NCI-H146 (cell line): ENCODE results near the gene ATG16L2.
"Not testable (repeated sequence)": the region's sequence is repeated elsewhere in the genome, so short reads cannot be mapped to it uniquely, and the experiment has no call there.

Experiments used
- DNase-seq: peaks from one replicate; lab custom pipeline; 2025; lab: John Stamatoyannopoulos, UW

The ATG16L2 gene

DNA sequence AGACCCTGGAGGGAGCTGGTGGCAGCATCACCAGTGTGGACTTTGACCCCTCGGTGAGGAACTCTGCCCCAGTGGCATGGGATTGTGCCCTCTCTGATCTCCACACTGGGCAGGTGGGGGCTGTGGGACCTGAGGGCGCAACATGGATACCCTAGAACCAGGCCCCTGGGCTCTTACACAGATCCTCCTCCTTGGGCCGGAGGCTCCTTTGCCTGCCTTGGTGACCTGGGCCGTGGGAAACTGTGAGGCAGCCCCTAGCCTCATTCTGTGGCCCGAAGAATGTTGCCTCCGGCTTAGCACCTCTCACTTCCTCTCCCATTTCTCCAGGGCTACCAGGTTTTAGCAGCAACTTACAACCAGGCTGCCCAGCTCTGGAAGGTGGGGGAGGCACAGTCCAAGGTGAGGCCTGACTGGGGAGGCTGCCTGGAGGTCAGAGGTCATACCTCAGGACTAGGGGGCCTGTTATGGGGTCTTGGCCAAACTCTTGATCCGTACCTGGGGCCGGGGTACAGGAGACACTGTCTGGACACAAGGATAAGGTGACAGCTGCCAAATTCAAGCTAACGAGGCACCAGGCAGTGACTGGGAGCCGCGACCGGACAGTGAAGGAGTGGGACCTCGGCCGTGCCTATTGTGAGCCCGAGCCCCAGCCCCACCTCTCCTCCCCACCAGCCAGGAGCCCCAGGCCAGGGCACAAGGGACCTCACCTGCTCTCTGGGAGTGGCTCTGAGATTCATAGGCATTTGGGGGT is 12.2 kb downstream of the ATG16L2 start:
- DNase-seq = no peak

DNA sequence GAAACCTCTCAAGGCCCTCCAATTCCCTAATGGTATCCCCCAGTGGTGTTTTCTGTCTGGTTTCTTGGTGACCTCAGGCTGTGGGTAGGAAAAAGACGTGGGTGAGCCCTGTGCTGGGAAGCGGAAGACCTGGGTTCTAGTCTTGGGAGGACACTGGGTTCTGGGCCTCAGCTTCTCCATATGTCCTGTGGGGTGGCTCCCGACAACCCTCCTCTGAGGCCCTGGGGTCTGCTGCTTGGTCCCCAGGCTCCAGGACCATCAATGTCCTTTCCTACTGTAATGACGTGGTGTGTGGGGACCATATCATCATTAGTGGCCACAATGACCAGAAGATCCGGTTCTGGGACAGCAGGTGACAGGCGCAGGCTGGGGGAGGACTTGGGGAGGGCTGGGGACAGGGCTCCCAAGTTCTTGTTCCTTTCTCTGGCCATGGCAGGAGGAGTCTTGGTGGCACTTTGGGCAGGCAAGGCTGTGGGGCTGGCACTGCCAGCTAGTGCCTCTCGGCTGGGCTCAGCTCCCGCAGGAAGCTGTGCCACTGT is 12.8 kb downstream of the ATG16L2 start:
- DNase-seq = no peak

DNA sequence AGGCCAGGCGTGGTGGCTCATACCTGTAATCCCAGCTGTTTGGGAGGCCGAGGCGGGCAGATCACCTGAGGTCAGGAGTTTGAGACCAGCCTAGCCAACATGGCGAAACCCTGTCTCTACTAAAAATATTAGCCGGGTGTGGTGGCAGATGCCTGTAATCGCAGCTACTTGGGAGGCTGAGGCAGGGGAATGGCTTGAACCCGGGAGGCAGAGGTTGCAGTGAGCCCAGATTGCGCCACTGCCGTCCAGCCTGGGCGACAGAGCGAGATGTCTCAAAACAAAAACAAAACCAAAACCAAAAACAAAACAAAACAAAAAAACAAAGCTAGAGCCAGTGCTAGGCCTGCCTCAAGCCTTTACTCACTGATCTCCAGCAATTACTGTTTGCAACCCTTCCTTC is 13.4 kb downstream of the ATG16L2 start:
- not testable (repeated sequence) for DNase-seq

DNA sequence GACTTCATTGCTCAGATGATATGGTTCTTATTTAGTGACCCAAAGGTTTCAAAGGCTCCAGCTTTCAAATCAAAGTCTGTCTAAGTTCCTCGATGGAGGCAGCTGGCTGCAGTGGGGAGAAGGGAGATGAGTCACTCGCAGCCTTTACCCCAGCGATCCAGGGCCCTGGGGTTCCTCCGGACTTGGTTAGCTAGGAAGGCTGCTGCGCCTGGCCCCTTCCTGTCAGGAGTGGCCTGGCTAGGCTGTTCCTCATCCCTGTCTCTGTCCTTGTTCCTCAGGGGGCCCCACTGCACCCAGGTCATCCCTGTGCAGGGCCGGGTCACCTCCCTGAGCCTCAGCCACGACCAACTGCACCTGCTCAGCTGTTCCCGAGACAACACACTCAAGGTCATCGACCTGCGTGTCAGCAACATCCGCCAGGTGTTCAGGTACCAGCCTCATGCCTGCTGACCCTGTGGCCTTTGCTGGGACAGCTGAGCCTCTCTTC is 13.9 kb downstream of the ATG16L2 start:
- DNase-seq = peak; percentile 69

DNA sequence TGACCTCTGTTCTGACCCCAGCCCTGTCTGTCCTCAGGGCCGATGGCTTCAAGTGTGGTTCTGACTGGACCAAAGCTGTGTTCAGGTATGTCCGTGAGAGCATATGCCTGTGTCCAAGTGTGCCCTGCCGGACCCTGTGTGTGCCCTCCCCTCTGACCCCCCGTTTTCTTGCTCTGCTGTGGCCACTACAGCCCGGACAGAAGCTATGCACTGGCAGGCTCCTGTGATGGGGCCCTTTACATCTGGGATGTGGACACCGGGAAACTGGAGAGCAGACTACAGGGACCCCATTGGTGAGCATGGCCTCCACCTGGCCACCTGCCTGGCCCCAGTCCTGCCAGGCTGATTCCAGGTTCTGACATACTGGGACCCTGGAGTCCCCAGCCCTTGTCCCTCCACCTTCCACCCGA is 14.5 kb downstream of the ATG16L2 start:
- no peak for DNase-seq

DNA sequence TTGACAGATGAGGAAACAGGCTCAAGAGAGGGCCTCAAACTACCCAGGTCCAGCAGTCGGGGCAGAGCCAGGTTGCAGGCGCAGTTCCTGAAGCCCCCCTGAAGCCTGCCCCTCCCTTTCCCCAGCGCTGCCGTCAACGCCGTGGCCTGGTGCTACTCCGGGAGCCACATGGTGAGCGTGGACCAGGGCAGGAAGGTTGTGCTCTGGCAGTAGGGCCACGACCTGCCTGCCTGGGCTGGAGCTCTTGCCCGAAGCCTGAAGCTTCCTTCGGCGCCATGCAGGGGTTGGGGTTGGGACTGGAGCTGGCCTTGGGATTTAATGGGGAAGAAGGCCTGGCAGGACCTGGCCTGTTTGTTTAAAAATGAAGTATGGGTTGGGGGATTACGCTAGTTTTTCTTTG is 15.0 kb downstream of the ATG16L2 start:
- DNase-seq = no peak

DNA sequence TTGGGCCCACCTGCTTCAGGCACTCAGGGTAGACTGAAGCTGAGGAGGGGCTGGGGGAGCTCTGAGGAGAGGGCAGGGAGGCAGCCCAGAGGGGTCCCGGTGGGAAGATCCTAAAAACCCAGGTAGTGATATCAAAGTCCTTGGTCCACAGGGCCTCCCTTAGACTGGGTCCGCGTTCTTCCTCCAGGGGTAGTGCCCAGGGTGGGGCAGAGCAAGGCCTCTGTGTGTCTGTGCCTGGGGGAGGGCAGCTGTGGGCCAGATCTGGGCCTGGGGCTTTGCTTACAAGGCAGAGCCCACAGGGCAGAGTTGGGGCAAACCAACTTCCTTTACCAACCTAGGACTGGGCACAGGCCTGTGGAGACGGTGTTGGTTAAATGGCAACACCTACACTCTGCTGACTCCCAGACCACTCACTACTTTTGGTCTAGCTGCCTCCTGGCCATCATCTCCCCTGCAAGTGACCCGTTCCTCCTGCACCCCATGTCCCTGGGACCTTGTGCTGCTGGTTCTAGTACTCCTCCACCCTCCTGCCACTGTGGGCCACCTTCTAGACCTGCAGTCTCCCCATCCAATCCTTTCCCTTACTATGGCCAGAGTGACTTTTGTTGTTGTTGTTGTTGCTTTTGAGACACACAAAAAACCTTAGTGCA is 15.8 kb downstream of the ATG16L2 start:
- no peak for DNase-seq

DNA sequence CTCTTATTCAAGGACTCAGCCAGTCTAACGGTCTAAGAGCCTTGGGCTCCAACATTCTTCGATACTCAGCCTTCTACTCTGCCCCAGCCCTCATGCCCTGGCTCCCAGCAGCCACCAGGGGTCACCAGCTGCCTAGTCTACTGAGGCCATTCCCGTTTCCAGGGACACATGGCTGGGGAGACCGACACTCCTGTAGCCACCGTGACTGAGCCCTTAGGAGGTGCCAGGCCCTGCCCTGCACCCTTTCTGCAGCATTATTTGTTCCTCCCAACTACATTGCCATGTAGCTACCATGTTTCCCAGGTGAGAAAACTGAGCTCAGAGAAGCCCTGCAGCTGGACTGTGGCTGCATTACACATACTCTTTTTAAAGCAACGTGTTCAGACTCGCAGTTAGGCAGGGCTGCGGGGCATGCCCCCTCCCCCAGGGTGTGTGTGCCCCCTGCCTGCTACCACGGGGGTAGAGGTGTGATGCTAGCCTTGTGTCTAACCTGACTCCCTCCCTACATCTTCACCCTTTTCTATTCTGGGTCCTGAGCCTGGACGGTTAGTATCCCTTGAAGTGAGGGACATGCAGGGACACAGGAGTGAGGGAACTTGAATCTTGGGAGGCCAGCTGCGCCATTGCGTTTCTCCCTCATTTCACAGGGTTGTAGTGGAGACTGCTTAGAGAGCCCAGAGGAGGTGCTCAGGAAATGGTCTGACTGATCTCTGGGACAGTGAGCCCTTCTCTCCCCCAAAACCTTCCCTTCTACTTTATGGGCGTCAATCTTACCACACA is 17.5 kb downstream of the ATG16L2 start:
- DNase-seq = peak; percentile 70

DNA sequence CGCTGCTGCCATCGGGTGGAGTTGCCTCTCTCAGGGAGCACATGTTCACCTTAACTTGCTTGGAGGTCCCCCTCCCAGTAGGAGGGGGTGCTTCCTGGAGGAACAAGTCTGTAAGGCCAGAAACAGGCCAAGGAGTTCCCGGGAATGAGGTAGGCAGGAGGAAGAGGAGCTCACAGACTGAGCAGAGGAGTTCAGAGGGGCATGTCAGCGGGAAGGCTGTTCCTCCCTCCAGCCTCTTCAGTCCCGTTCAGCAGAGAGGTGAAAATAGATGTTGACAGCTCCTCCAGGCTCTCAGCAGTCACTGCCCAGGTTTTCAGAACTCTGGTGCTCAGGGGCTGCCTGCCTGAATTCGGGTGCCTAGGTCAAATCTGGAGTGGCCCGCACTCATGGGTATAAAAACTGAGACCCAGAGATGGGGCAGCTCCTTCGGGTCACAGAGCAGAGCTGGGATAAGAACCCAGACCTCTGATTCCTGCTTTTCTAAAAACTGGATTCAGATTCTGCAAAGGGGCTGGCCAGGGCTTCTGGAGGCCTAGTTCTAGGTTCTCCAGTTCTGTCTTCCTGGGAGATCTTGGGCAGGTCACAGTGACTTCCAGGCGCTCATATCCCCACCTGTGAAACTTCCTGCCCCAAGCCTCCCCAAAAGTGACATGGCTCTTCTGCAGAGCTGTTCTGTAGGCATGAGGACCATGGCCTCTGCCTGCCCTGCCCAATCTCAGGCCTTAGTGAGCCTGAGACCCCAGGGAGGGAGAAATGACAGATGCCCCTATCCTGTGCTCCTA is 18.3 kb downstream of the ATG16L2 start:
- DNase-seq = no peak

DNA sequence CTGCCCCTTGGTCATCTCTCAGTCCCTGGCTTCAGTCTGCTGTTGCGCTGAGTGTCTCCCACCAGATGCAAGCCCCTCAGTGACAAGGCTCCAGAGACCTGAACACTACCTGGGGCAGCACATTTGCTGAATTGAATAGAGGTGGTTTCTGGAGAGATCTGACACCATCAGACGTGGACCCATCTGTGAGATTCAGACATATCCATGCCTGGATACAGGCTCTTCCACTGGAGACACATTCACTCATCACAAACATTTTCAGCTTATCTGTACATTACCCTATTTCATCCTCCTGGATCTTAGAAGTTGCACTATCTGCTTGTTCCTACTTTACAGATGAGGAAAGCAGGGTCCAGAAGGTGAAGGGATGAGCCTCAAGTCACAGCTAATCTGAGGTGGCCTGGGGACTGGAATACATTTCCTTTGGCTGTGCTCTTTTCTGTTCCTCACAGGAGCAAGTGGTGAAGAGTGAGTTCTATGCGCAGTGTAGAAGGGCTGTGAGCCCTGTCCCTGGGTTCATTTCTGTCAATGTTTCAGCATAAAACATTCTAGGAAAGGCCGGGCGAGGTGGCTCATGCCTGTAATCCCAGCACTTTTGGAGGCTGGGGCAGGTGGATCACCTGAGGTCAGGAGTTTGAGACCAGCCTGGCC is 19.0 kb downstream of the ATG16L2 start:
- DNase-seq = no peak

DNA sequence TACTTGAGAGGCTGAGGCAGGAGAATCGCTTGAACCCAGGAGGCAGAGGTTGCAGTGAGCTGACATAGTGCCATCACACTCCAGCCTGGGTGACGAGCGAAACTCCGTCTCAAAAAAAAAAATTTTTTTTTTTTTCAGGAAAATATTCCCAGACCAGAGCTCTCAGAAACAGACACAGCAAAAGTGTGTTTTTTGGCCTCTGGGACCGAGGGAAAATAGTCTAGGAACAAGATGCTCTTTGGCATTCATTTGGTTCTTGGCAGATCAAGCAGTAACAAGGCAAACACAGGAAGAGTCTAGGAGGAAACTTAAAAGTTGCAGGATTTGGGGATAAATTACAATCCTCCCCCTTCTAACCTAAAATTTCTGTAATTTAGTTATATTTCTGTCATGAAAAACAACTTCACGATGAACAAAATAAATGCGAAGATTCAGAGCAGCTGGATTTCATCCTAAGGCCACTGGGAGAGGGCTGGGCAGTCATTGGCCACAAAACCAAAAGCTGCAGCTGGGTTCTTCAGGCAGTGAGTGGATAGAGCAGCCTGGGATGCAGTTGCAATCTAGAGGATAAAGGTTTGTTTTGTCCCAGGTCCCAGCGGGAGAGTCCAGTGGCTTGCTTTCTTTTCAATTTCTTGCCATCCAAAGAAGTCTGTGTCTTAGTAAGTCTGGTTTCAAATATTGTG is 19.7 kb downstream of the ATG16L2 start:
- no peak for DNase-seq

DNA sequence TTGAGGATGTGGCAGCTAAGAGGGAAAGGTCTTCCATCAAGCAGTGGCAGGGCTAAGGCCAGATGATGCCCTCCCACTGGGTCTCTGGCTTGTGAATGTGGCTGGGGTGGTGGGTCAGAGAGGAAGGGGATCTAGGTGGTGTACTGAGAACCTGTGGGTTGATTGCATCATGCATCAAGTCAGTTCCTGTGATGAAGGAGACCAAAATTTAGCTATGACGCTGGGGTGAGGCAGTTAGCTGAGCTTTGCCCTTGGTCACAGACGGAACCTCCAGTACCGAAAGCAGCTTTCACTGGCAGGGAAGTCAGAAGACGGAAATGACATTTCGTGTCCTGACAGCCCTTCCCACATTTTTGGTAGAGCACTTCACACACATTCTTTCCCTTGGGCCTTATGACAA is 20.7 kb downstream of the ATG16L2 start:
- no peak for DNase-seq

DNA sequence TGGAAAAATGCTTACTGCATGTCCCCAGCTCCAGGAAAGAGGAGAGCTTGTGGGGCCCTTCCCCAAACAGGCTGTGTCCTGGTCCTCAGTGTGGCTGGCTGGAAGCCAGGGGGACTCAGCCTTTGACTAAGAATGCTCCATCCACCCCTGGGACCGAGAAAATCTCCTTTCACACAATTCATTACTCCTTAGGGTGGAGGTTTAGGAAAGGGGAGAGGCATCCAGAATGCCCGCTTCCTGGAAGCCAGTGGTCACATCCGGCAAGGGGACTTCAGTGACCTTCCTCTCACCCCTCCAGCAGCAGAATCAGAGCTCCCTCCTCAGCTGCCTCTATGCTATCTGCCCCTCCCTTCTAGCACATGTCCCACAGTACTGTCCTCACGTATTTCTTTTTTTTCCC is 21.9 kb downstream of the ATG16L2 start:
- DNase-seq = no peak

DNA sequence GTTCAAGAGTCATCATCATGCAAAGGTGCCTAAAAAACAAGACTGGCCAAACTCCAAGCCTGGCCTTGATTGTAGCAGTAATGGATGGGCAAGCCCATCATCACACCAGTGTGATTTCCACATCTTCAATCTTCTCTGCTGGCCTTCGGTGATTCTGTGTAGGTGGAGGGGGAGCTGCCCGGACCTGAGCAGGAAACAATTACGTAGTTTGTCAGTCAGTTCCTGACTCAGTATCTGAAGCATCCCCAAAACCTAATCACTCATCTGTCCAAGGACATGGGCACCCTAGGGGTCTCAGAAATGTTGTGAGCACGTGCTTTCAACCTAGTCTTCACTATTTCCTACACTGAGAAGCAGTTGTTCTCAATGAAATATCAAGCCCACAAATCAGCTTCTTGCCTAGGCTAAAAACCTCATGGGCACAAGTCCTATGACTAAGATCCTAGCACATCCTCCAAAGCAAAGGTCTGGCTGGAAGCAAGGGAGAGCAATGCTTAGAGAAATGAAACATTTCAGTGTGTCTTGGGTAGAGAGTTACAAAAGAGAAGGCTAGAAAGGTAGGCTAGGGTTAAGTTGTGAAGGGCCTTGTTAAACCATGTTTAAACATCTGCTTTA is 24.6 kb downstream of the ATG16L2 start:
- DNase-seq = no peak

DNA sequence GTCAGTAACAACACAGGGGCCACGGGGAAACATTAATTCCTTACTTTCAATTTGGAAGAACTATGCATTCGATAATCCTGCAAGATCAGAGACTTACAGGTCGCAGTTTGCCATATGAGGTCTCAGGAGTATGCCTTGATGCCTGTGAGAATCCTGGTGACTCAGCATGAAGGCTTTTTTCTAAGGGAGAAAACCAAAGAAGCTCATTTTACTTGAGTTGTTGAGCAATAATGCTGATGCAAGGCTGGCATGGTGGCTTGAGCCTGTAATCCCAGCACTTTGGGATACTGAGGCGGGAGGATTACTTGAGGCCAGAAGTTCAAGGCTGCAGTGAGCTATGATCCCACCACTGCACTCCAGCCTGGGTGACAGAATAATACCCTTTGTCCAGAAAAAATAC is 26.6 kb downstream of the ATG16L2 start:
- no peak for DNase-seq

DNA sequence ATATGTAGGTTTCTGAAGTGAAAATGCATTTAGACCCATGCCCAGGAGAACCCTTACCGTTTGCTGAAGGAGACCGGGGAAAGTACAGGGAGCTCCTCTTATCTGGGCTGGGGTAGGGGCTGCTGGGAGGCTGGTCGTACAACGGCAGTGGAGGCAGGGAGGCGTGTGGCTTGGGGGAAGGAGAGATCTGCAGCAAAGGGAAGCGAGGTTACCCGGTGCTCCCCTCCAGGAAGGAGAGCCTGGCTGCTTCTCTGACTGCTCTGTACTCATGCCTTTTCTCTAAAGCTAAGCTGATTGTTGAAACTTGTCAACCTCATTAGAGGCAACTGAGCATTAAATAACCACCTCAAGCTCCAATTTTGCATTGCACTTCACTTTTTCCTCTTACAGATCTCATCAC is 27.2 kb downstream of the ATG16L2 start:
- DNase-seq = no peak

DNA sequence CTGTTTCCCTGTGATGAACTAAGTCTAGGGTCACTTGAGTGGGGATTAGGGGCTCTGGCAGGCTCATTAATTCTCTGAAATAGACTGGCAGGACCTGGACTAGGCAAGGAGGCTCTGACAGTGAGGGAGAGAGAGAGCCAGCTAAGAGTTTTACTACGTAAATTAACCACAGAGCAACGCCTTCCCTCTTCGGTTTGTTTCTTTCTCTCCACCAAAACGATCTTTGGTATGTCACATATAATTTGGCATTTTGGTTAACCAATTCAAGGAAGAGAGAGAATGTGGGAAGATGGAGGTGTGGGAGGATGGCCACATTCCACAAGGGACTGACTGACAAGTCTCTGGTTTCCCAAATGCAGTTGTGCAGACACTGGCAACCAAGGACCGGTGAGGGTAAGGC is 27.9 kb downstream of the ATG16L2 start:
- no peak for DNase-seq

DNA sequence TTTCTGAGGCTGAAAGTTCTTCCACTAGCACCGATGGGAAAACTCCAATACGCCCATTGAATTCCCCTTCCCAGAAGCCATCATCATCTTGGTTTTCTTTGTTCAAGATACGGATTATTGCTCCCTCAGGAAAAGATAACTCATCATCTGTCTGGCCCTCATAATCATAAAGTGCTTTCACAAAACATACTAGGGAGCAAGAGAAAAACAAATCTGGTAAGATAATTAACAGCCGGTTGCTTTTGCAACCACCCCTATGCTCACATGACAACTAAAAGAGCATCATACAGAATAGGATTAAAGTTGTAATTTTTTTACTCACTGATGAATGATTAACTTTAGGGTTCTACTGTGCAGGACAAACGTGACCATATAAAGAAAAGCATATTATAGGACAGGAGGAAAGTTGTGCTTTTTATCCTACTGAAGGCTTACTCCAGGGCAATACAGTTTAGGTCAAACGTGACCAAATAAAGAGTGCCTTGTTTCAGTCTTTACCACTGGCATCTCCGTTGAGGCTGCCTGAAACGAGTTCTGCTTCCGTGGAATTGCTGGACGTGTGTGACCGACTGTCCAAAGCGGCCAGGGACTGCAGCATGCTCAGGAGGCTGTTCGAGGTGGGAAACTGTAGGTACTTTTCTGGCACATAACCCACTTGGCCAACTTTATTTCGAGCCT is 28.6 kb downstream of the ATG16L2 start:
- no peak for DNase-seq

DNA sequence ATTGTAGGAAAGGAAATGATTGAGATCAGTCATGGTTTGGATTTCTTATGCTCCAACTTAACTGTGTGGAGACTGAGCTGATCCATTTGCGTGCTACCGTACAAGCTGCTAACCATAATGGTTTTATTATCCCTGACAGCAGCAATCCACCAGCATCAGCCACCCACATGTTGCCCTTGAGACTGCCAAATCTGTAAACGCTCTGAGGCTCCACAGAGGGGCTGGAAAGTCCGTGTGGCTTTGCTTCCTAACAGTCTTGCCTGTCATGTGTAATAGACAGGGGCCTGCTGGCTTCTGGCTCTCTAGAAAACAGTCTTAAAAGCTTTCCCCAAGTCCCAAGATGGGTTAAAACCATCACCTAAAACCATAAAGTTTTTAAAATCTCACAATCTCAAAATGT is 30.1 kb downstream of the ATG16L2 start:
- DNase-seq = no peak
